GM18519 (cell line): Measurements from ENCODE around the gene ASTL.

ENCODE experiments used
- ATAC-seq: cut with Tn5 transposase; IDR thresholded peaks from one replicate; pipeline ENCODE4 v1.9.1; 2021; ENCODE audit warnings: mild to moderate bottlenecking, moderate library complexity; ENCODE audit not compliant: unreplicated experiment, low FRiP score

ASTL gene

DNA sequence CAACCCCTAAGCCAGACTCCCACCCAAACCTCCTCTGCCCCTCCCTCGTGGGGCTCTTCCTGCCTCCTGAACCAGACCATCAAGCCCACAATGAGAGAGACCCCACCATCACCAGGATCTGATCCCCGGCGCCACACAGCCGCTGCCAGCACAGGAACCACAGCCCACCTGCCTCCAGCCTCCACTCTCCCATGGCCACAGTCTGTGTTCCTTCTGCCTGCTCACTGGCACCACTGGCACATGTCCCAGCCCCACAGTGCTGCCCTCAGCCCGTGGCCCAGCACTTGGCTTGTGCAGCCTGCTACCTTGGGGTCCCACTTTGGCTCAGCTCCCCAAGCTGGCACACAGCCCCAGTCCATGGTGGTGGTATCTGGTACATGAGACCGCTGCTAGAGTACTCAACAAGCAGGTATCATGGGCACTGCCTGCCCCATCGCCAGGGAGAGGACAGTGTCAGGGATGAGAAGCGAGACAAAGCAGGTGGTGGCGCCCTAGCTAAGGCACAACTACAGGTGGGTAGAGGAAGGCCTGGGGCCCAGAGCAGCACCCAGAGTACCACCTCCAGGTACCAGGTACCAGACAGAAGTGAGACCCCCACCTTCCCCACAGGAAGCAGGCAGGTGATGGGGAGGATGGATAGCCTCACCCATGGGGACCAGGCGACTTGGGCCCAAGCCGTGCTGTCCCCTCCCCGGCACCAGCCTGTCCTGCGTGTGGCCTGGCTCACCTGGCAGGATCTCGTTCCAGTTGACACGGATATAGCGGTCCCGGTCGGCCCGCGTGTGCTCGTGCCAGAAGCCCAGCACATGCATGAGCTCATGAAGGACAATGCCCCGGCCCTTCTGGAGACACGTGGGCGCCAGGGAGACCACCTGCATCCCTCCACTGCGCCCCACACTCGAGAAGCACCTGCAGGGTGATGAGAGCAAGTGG lies 6.2 kb downstream of the ASTL start:
- no peak for ATAC-seq

DNA sequence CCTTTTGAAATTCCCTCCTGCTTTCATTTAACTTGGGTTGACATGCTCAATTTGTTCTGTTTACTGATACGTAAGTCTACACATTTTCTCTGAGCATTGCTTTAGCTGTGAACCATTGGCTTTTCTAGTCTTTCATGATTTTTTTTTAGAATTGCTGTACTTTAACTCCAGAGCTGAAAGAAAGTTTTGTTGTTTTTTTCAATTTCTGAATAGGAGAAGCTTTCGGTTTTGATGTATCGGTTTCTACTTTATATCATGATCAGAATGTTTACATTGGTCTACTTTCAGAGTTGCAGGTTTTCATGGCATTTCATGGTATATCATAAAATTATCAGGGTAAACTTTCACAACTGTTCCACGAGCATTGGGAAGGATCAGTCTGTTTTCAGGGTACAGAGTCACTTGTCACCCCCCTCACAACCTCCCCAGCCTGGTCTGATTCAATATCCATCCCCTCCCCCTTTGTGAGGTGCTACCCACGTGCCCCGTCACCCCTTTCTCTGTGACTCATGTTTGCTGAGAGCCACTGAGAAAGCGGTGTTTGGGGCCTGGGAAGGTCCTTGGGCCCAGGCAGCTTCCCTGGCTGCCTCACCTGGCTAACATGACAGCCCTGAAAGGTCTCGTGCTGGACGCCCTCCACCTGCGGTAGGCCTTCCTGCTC lies 7.0 kb downstream of the ASTL start:
- no peak for ATAC-seq

DNA sequence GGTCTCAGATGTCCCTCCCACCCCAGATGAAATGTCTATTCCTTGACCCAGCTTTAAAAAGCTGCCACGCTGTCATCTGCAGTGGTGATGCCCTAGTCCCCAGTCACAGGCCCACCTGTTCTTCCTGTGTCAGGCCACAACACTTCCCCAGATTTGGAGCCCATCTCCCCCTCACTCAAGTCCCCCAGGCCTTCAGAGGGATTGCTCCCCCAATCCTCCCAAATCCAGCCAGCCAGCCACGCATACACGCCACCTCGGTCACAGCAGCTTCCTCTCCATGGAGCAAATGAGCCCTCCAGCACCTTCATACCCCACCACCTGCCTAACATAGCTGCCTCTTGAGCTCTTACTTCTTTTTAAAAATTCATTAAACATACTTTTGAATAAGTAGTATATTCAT lies 7.8 kb downstream of the ASTL start:
- no peak for ATAC-seq

DNA sequence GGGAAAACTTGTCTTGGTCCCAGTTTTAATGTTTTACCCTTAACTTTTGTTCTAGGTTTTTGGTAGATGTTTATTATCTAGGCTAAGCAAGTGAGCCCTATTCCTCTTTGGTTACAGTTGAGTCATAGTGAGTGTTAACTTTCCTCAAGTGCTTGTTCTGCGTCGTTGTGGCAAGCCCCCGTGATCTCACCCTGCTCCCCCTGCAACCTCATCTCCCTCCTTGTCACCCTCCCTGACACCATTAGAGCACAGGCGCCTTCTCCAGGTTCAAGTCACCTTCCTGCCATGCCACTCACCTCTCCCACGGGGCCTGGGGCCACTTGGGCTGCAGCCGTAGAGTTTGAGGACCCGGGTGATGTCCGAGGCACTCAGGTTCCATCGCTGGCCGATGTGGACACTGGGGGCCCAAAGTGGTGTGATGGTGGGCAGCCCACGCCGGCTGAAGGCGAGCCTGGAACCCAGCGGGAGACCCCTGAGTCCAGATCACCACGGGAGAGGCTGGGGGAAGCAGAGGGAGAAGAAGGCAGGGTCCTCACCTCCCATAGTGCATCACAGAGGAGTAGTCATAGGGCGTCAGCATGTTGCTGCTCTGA lies 8.7 kb downstream of the ASTL start:
- no peak for ATAC-seq

DNA sequence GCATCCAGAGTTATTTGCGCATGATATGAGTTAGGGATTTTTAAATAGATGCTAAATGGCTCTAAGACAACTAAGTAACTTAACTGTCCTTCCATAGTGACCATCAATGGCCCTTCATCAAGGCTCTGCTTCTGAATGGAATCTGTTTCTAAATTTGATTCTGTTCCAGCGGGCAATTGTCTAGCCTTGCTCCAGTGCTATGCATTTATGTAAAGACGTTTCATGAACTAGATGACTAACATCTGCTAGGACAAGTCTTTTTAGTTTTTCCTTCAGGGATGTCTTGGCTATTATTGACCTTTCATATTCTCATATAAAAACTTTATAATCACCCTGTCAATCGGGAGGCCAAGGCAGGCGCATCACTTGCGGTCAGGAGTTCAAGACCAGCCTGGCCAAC lies 9.8 kb downstream of the ASTL start:
- ATAC-seq, result no peak

DNA sequence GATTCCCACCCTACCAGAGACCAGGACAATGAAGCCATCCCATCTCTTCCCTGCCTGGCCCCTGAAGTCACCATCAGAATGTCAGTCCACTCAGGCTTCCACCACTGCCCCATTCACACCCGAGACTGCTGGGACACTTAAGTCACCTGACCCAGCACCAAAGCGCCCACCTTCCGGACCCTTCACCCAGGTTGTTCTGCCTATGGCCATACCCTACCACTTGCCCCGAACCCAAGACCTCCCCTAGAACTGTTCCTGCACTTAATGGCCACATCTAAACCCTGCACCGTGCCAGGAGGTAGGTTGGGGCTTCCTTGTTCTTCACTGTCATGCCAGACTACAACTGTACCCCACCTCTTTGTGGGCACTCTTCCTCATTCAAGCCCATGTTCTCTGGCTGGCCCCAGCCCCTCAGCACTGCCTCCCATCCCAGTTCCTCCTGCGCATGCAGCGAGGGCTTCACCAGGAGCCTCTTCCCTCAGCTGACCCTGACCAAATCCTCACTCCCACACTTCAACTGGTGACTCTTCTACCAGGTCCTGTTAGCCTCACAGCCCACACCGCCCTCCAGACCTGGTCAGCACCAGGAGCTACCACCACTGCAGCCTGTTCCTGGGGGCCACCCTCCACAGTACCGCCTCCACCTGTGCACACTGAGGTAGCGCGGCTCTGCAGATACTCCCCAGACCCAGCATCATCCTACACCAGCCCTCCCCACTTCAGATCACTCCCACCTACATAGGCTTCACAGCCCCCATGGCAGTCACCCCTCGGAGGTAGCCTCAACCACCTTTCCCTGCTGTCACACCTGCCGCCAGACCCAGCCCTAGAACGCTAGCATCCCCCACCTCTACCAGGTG lies 13.7 kb downstream of the ASTL start:
- no peak for ATAC-seq

DNA sequence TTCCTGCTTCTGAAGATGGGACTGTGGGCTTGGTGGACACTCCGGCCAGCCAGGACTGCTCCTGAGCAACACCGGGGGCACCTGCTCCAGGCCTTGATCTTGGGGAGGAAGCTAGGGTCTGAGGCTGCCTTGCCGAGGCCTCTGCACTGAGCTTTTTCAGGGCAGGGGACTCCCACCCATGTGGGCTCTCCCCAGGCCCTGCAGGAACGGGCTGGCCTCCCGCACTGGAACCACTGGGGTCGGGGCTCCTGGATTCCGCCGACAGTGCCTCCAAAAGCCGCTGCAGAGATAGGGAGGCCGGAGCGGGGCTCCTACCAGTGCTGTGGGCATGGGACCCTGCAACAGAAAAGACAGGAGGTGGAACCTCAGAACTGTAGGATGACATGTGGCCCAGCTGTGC lies 14.4 kb downstream of the ASTL start:
- ATAC-seq, result no peak

DNA sequence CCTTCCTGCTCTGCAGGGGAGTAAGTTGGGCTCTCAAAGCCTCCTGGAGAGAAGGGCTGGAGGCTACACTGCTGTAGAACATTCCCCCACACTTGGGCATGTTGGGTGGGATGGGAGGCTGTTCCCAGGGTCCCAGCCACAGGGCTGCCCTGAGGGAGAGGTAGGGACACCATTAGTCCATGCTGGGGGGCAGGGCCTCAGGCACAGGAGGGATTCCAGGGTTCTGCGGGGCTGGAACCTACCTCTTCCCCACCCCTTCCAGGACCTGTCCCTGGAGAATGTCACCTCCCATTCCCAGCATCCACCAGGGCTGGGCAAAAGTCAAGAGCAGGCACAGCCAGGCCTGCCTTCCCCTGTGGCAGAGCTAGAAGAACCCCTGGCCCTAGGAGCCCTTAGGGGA lies 15.0 kb downstream of the ASTL start:
- no peak for ATAC-seq

DNA sequence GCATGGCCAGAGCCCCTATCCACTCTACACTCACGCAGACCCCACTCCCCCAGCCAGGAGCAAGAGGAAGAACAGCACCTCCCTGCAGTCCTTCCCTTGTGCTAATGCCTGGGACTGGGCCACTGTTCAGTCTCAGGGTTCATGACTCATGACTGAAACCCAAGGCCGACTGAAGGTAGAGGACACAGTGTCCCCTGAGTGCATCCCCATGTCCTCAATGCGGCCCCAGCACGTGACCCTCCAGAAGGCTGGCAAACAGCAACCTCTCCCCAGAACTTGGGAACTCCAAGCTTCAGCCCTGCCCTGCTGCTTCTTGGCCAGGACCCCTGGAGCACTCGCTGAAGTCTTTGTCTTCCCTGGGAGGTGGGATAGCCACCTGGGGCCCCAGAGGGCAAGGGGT lies 15.9 kb downstream of the ASTL start:
- no peak for ATAC-seq

DNA sequence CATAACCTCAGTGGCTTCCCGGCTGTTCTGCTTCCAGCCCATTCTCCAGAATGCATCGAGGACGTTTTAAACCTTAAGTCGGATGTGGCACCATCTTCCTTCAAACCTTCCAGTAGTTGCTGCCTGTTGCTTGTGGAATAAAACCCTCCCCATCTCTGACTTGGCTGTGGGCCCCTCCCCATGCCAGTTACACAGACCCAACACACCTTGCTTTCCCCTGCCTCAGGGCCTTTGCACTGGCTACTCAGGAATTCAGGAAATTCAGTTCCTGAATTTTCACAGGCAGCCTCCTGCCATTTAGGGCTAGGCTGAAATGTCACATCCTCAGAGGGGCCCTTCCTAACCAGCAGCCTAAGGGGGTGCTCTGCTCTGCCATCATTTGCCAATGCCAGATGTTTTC lies 16.9 kb downstream of the ASTL start:
- ATAC-seq, result no peak

DNA sequence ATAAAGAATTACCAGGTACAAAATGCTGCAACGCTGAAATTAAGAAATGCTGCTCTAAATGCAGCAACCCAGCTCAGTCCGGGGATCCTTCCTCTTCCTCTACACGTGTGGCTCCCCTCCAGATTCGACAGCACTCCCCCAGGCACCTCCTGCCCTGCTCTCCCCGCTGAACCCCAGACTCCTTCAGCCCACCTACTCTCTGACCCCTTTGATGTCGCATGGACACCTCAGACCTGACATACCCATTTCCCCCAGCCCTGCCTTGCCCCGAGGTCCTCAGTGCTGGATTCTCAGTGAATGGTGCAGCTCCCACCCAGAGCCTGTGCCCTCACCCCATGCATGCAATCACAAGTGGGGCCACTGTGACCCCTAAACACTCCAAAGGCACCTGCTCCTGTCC lies 17.3 kb downstream of the ASTL start:
- no peak for ATAC-seq

DNA sequence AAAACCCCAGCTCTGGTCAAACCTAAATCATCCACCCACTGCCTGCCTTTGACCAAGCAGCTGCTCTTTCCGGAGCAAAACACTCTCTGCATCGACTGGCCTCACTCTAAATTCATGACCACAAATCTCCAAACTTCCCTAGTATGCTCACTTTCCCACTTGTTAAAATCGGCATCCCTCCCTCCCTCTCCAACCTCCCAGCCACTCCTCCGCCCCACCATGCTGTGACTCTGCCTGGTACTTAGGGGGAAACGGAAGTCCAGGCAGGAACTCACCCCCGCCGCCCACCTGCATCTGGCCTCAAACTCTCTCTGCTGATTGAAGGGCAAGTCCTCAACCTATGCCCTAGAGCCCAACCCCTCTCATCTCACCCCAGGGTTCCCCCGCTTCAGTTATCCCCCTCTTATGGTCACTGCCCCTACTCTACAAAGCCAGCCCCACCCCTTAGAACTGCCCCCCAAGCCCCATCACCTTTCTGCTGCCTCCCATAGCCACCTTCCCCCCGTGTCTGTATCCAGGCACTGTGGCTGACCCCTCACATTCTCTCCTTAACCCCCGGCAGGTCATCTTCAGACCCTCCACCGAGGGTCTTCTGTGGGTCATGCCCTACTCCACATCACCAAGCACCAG lies 18.1 kb downstream of the ASTL start:
- ATAC-seq, result no peak

DNA sequence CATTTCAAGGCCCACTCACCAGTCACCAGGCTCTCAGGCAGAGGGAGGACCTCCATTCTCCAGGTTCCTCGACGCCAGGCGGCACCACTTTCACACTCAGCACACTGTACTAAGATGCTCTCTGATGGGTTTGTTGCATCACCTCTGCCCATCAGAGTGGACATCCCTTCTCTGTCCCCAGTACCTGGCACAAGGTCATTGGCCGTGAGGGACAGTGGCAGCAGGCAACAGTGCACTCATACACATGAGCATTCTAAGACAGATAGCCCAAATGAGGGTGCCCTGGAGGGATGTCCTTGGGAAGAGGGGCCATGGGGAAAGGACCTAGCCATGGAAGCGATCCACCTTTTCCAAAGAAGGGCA lies 18.9 kb downstream of the ASTL start:
- ATAC-seq, result no peak

DNA sequence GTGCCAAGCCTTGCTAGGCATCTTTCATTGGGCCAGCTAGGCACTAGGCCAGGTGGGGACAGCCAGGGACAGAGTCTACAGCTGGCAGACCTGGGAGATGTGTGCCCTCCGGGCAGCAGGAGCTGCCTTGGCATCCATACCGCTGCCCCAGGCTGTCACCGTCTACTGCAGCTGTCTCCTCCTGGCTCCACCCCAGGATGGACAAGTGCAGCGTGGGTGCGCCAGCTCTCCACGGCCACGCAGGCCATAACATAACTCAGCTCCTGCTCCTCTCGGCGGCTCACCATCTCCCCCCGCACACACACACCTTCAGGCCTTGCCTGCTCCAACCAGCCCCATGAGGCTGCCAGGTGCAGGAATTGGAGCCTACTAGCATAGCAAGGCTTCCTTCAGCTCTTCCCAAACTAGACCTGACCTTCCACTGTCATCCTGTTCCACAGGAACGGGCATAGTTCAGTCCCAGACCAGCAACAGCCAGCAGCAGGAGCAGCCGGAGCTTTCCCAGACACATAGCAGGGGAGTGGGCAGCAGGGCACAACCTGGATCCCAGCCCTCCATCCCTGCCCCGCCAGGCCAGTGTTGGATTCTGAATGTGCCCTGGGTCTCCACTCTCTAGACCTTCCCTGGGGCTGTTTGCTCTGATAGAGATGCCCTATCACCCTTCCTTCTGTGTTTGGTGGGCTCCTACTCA lies 19.5 kb downstream of the ASTL start:
- no peak for ATAC-seq

DNA sequence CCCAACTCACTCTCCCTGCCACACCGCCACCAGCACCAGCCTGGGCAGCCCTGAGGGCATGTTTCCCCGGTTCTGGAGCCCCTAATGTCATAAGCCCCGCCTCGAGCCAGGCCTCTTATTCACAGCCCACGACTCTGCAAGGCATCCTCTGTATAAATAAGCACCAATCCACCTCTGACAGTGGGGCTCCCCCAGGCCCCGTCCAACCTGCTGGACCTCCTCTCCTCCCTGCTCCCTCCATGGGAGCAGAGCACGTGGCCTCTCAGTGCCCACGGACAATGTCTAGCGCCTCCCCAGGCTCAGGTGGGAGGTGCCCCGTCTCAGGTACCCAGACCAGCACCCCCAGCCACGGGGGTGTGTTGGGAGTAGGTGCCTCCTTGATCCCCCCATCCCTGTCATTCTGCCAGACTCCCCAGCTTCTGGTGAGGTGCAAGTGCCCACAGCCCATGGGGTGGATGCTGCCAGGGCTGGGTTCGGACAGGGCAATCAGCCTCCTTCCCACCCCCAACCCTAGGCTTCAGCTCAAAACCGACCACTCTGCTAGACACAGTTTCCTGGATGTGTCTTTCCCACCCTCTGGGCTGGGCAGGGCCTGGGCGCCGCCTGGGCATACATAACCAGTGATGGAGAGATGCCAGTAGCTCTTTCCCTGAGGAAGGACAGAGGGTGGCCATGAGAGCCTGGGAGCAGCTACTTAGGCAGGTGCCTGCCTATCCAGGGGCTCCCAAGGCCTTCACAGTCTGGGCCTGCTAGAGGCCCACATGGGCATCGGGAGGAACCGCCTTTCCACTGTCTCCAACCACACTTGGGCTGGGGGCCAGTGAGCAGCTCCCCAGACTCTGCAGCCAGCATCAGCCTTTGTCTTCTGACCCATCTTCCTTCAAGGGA lies 20.4 kb downstream of the ASTL start:
- no peak for ATAC-seq

DNA sequence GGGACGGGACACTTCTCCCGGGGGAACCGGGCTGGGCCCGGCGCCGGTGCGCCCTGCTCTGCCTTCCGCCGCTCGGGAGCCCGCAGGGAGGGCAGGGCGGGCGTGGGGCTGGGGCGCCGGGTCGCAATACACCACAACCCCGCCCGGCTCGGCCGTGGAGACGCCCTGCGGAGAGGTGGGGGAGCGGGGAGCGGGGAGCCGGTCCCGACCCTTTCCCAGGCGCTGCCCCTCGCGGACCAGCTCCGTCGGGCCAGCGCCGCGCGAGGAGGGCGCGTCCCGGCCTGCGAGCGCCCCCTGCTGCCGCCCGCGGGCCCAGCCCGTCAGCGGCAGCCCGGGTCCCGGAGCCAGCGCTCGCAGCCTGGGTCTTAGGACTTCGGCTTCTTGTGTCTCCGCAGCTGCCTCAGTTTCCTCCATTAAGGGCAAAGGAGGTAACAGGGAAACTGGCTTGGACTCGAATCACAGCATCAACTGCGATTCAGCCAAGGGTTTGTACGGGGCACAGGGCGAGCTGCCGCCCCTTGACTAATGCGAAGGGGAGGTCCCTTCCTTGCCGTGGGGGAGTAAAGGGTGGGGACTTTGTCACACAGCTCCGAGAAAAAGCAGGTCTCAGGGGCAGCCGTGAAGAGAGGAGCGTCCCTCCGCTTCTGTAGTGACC lies 21.3 kb downstream of the ASTL start:
- ATAC-seq, result no peak

DNA sequence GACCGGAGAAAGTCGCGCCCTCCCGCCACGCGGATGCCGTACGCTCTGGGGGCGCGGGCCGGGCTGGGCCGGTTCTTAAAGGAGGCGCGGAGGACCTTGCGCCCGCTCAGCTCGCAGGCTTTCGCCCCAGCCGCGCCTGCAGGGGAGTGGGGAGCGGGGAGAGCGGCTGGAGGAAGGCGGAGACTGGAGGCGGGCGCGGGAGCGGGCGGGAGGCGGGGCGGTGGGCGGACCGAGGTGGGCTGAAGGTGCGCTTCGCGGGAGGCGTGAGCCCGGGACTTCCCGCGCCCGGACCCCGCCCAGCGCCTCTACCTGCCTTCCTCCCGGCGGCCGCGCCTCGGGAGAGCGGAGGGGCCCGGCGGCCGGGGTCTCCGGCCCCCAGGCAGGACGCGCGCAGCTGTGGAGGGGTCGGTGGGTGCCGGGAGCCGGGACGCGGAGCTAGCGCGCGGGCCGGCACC lies 21.9 kb downstream of the ASTL start, which contains the start of gene ADRA2B:
TSS of gene ADRA2B (minus strand) at position 148 of the 455 bp plus-strand sequence. CDS start 422 bp downstream, outside the sequence.
- no peak for ATAC-seq
